Measurements from ENCODE around the gene ERFL.

The ERFL gene

GRCh38 chr19:41928221-41928683 lies at the start of gene ERFL:
ERFL (minus strand) TSS chr19:41928449; CDS start chr19:41912919, 15,530 bp downstream.
- DNase-seq = peak; percentile 62

GRCh38 chr19:41977916-41978315 lies 49.7 kb upstream of the ERFL start:
- DNase-seq = no peak

- no peak for DNase-seq
These were observed 46.4 kb upstream of the ERFL start for GRCh38 chr19:41974652-41975051.

- DNase-seq = no peak
These were observed 43.1 kb upstream of the ERFL start for GRCh38 chr19:41971363-41971762.

- DNase-seq = no peak
These were observed 41.7 kb upstream of the ERFL start for GRCh38 chr19:41969772-41970458.

GRCh38 chr19:41968751-41969595 lies 40.7 kb upstream of the ERFL start:
- DNase-seq = no peak

GRCh38 chr19:41967054-41967783 lies 39.0 kb upstream of the ERFL start:
- no peak for DNase-seq

- DNase-seq = no peak
These were observed 36.9 kb upstream of the ERFL start for GRCh38 chr19:41965106-41965505.

- no peak for DNase-seq
These were observed 32.7 kb upstream of the ERFL start for GRCh38 chr19:41960973-41961372.

- DNase-seq = peak; percentile 98
These were observed 31.1 kb upstream of the ERFL start, which contains the start of gene RABAC1 for GRCh38 chr19:41959056-41960053. RABAC1 (minus strand) TSS chr19:41959321; CDS start chr19:41959292, 29 bp downstream.

GRCh38 chr19:41958367-41959055 lies 30.3 kb upstream of the ERFL start:
- peak; percentile 90 for DNase-seq

GRCh38 chr19:41957838-41958366 lies 29.7 kb upstream of the ERFL start:
- peak; percentile 88 for DNase-seq

- no peak for DNase-seq
These were observed 29.1 kb upstream of the ERFL start for GRCh38 chr19:41957161-41957837.

GRCh38 chr19:41956621-41957020 lies 28.4 kb upstream of the ERFL start:
- DNase-seq = no peak

GRCh38 chr19:41955521-41955920 lies 27.3 kb upstream of the ERFL start:
- no peak for DNase-seq

- peak; percentile 91 for DNase-seq
These were observed 23.5 kb upstream of the ERFL start for GRCh38 chr19:41951686-41952172.

- DNase-seq = no peak
These were observed 18.8 kb upstream of the ERFL start for GRCh38 chr19:41947091-41947490.

GRCh38 chr19:41945135-41945766 lies 17.0 kb upstream of the ERFL start:
- no peak for DNase-seq

GRCh38 chr19:41944336-41944735 lies 16.1 kb upstream of the ERFL start:
- no peak for DNase-seq

Measured in eye (tissue), 1 donor.